HG02885 (cell line): Measurements from ENCODE around the gene HIVEP3.

Experiments
- ATAC-seq: cut with Tn5 transposase; IDR thresholded peaks from one replicate; pipeline ENCODE4 v1.9.1; 2021; ENCODE audit warnings: mild to moderate bottlenecking; ENCODE audit not compliant: unreplicated experiment, poor library complexity

HIVEP3 gene

DNA sequence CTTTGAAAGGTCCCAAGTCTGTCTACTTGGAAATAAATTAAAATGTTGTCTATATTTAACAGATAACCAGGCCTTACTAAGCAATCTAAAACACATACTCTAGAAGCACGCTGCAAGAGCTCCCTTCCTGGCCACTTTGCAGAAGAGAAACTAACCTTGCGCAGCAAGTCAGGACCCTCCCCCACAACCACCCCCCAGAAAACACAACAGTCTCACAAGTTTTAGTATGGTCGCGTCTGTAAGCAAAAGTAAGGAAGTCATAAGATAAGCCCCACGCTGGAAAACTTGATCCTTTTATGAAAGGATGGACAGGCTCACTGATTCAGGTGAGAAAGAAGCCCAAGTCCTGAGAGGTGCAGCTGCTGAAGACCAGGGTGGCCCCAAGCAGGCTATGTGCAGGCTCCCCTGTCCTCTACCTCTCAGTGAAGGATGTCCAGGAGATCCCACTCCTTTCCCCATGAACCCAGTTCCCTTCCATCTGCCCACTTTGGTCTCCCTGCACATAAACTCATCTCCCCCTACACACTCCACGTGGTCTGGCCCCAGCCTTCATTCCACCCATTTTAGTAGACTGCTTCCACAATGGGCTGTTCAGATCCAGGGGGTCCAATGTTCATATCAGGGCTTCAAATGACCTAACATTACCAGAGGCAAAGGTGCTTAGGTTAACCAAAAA lies 23.8 kb downstream of the HIVEP3 start:
- ATAC-seq: no peak

DNA sequence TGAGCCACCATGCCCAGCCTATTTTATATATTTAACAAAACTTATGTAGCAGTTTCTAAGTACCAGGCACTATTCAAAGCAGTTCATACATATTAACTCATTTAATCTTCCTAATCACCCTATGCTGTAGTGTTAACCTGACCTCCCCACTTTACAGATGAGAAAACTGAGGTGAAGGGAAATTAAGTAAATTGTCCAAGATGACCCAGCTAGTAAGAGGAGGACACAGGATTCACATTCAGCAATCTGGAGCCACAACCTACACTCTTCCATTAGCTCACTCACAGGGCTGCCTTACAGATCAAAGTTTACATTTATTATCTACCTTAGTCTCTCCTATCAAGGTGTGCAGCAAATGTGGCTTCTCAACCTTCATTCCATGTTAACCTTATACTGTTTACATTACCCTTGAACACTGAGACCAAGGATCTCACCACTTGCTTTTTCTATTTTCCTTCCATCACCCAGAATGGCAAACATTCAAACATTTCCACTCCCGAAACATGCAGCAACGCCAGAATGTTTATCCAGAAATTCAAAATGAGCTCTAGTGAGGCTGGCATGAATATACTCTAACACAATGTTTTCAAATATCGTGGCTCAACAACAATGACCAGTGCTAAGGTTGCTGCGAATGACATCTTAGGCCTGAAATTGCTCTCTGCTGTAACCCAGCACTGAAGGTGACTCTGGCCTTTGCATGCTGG lies 24.5 kb downstream of the HIVEP3 start:
- no peak for ATAC-seq

GRCh38 chr1:41892301-41892781 lies 26.4 kb downstream of the HIVEP3 start:
- ATAC-seq: no peak

GRCh38 chr1:41891199-41891896 lies 27.4 kb downstream of the HIVEP3 start:
- peak; percentile 84 for ATAC-seq

DNA sequence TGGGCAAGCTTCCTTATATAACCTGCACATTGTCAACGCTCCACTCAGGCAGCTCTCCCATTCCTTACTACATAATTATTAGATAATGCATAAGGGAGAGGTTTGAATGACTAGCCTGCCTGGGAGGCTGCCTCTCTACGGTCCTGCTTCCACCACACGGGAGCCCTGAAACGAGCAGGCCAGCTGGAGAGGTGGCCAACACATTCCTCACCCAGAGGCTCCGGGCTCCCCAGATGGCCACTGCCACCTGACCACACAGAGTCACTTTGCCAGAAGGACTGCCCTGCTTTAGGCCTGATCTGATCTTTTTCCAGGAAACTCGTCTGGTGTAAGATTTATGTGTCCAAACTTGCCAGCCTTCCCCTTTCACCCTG lies 27.9 kb downstream of the HIVEP3 start:
- ATAC-seq: no peak

GRCh38 chr1:41889506-41890414 lies 29.0 kb downstream of the HIVEP3 start:
- no peak for ATAC-seq

DNA sequence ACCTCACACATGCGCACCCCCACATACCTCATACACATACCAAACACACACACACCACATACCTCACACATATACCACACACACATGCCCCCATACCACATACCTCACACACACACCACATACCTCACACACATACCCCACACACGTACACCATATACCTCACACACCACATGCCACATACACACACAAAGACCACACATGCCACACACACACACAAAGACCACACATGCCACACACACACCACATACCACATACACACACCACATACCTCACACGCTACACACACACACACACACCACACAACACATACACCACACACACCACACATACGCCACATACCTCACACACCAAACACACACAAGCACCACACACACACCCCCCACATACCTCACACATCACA lies 30.0 kb downstream of the HIVEP3 start:
- no peak for ATAC-seq

DNA sequence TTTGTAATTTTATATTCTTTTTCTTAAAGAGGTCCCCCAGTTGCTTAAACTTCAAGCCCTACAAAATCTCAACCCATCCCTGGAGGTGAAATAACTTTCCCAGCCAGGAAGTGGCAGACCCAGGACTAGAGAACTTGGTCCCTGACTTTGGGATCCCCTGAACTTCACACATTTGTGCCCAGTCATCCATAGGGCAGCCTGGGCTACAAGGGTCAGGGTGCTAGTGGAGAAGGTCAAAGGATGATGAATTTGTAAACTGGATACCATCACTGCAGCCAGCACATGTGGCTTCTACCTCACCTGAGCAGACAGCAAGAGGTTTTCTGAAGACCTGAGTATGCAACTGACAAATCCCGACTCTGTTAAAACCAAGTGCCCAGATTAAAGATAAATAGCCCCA lies 31.4 kb downstream of the HIVEP3 start:
- ATAC-seq: no peak

DNA sequence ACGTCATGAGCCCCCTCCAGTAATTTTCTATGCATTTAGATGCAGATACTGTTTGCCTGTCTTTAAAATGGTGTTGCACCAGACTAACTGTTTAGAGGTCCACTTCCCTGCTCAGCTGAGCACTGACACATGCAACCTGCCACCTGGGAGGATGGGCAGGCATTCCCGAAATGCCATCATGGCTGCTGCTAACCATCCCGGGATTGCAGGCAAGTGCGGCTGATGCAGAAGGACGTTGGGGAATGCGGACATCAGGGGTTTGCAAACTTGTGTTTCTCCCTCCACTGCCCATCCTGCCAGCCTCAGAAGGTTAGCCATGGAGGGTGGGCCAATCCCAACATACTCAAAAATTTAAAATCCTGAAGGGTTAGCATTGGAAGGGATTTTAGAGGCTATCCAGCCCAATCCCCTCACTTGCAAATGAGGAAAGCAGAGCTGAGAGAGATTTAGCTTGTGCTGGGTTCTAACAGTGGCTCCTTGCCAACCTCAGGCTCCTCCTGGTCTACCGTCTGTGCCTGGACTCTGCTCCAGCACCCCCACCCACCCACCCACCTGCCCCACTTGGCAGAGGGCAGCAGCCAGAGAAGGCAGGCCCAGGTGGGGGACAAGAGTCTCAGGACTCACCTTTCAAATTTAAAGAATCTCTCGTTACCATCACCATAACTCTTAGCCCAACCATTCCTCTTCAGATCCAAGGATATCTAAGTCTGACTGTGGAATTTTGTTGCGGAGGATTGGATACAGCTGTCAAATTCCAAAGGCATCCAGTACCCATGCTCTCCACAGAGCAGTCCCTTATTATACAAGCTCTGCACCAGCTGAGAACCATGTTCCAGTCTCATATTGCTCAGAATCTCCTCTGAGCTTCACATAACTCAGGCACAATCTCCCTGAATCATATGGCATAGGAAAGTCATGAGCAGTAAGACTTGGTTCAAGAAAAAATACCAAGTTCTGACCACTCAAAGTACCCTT lies 34.2 kb downstream of the HIVEP3 start:
- ATAC-seq: no peak

- ATAC-seq: no peak
Observed at GRCh38 chr1:41883507-41883906, 35.2 kb downstream of the HIVEP3 start.

DNA sequence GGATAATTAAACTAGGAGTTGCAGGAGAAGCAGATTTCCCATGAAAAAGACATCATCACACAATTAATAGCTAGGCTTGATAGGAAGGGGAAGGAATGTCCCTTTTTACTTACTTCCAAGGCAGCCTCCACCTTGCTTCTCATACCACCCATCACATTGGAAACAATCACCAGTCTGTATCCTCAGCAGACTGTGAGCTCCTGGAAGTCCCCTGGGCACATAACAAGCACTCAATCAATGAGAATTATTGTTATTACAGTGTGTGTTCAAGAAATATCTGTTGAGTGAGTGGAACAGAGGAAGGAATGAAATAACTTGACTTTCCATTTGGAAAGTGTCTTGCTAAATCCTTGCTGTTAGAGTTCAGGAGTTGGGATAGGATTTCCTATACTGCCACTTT lies 36.2 kb downstream of the HIVEP3 start:
- ATAC-seq: no peak

DNA sequence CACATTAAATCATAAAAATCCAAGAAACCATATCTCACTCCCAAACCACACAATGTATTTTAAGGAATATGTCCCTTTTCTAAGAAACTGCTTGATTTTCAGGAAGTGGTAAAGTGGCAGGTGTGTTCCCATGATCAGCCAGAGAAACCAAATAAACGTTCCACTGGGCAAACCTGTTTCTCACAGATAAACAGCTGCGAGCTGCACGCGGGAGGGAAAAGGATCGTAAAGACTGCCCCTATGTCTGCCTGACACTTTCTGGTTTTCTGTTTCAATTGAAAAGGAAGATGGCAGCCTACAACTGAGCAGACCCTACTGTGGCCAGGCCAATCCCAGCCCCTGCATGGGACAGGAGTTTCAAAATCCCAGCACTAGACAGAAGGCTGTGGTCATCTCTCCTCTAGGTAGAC lies 36.6 kb downstream of the HIVEP3 start:
- no peak for ATAC-seq

- no peak for ATAC-seq
Observed at GRCh38 chr1:41880950-41881885, 37.5 kb downstream of the HIVEP3 start.

DNA sequence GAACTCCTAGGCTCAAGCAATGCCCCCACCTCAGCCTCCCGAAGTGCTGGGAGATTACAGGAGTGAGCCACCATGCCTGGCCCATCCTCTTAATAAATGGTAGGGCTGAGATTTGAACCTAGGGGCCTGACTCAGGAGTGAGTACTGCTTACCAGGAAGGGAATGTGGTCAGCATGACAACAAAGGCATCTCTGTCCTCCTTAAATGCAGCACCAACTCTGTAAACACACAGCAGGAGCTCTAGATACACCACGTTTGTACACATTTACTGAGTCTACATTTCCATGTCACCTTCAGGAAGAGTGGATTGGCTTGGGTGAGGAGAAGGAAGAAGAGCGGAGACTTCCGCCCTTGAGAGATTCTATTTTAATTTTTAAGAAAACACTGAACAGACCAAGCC lies 38.5 kb downstream of the HIVEP3 start:
- ATAC-seq: no peak

- no peak for ATAC-seq
Observed at GRCh38 chr1:41879617-41880016, 39.1 kb downstream of the HIVEP3 start.

GRCh38 chr1:41878911-41879310 lies 39.8 kb downstream of the HIVEP3 start:
- ATAC-seq: no peak

DNA sequence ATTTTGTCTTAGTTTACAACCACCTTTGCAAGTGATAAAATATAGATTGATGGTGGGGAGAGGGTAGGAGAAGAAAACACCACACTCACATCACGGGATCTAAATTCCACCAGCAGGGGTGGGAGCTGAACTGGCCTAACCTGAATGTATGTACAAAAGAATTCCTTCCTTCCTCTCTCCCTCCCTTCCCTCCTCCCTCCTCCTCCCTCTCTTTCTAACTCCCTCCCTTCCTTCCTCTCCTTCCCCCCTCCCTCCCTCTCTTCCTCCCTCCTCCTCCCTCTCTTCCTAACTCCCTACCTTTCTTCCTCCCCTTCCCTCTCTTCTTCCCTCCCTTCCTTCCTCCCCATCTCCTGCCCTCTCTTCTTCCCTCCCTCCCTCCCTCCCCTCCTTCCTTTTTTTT lies 40.2 kb downstream of the HIVEP3 start:
- no peak for ATAC-seq
